ENCODE data around the gene RBX1.
A peak's percentile ranks its signal among the peaks of the same experiment; 100 is the strongest.

Gene RBX1

GRCh38 chr22:40954113-40954512, 2.9 kb downstream of the RBX1 start:
- peaks cover 77% of the 10 kb centered on the region for H3K36me3 Mint-ChIP-seq (ENCODE audit: low read depth)
- no peaks in the 10 kb centered on the region for H3K9me3 Mint-ChIP-seq
- H3K27ac Mint-ChIP-seq: no peak overlapping the region
- H3K27me3 Mint-ChIP-seq: no peaks in the 10 kb centered on the region
- no peak overlapping the region for H3K4me3 Mint-ChIP-seq
- intact Hi-C loops (cut with micrococcal nuclease): no loop called here
- peaks cover 22% of the 10 kb centered on the region for H3K4me1 Mint-ChIP-seq (ENCODE audit: low read depth)

GRCh38 chr22:40955571-40955970, 4.4 kb downstream of the RBX1 start:
- Mint-ChIP-seq H3K27me3 (no peaks in the 10 kb centered on the region), H3K36me3 (ENCODE audit: low read depth) (peaks cover 86% of the 10 kb centered on the region), H3K4me1 (ENCODE audit: low read depth) (peaks cover 22% of the 10 kb centered on the region), H3K4me3 (no peak overlapping the region), H3K27ac (no peak overlapping the region), H3K9me3 (no peaks in the 10 kb centered on the region)
- intact Hi-C loops (cut with micrococcal nuclease): no loop called here

GRCh38 chr22:40957601-40958000, 6.4 kb downstream of the RBX1 start:
- Mint-ChIP-seq H3K27me3 (no peaks in the 10 kb centered on the region), H3K9me3 (no peaks in the 10 kb centered on the region), H3K27ac (no peak overlapping the region), H3K4me3 (no peak overlapping the region), H3K4me1 (ENCODE audit: low read depth) (peaks cover 14% of the 10 kb centered on the region), H3K36me3 (ENCODE audit: low read depth) (peaks cover 89% of the 10 kb centered on the region)
- intact Hi-C loops (cut with micrococcal nuclease): no loop called here

GRCh38 chr22:40958299-40958698, 7.1 kb downstream of the RBX1 start:
- intact Hi-C loops (cut with micrococcal nuclease): no loop called here
- Mint-ChIP-seq H3K9me3 (no peaks in the 10 kb centered on the region), H3K27ac (no peak overlapping the region), H3K27me3 (no peaks in the 10 kb centered on the region), H3K36me3 (ENCODE audit: low read depth) (peaks cover 94% of the 10 kb centered on the region), H3K4me3 (no peak overlapping the region), H3K4me1 (ENCODE audit: low read depth) (peaks cover 8% of the 10 kb centered on the region)

DNA sequence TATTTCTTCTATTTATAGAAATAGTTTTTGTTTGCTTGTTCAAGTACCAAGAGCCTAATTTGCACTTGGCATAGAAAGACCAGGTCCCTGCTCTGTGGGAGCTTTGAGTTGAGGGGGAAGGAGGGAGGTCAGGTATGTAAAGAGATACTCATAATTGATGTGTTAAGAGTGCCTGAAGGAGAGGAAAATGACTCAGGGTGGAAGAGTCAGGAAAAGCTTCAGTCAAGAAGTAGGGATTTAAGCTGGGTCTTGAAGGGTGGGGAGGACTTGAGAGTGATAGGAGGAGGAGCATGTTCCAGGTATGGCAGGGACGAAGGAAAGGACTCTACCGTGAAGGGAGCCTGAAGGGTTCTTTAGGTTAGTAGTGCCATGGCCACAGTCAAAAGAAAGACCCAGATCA, 9.0 kb downstream of the RBX1 start:
- H3K36me3 Mint-ChIP-seq (ENCODE audit: low read depth): peaks cover 94% of the 10 kb centered on the region
- H3K9me3 Mint-ChIP-seq: no peaks in the 10 kb centered on the region
- no peak overlapping the region for H3K4me3 Mint-ChIP-seq
- peaks cover 11% of the 10 kb centered on the region for H3K4me1 Mint-ChIP-seq (ENCODE audit: low read depth)
- H3K27ac Mint-ChIP-seq: peak overlapping the region; percentile 13
- no peaks in the 10 kb centered on the region for H3K27me3 Mint-ChIP-seq
- intact Hi-C loops (cut with micrococcal nuclease): no loop called here

GRCh38 chr22:40965936-40966725, 15.0 kb downstream of the RBX1 start:
- H3K9me3 Mint-ChIP-seq: no peaks in the 10 kb centered on the region
- H3K36me3 Mint-ChIP-seq (ENCODE audit: low read depth): peaks cover 87% of the 10 kb centered on the region
- peak overlapping the region; percentile 79 for H3K27ac Mint-ChIP-seq
- no peaks in the 10 kb centered on the region for H3K27me3 Mint-ChIP-seq
- intact Hi-C loops (cut with micrococcal nuclease): loop anchor here (5.0 kb wide), 1 partner anchor 126 kb away; the partner anchor contains the start of gene EP300
- no peak overlapping the region for H3K4me3 Mint-ChIP-seq
- peaks cover 37% of the 10 kb centered on the region for H3K4me1 Mint-ChIP-seq (ENCODE audit: low read depth)

- intact Hi-C loops (cut with micrococcal nuclease): loop anchor here (5.0 kb wide), 1 partner anchor 126 kb away; the partner anchor contains the start of gene EP300
- peaks cover 37% of the 10 kb centered on the region for H3K4me1 Mint-ChIP-seq (ENCODE audit: low read depth)
- no peaks in the 10 kb centered on the region for H3K9me3 Mint-ChIP-seq
- no peaks in the 10 kb centered on the region for H3K27me3 Mint-ChIP-seq
- H3K4me3 Mint-ChIP-seq: no peak overlapping the region
- peak overlapping the region; percentile 79 for H3K27ac Mint-ChIP-seq
- H3K36me3 Mint-ChIP-seq (ENCODE audit: low read depth): peaks cover 84% of the 10 kb centered on the region
Observed at GRCh38 chr22:40966726-40967085, 15.5 kb downstream of the RBX1 start.

GRCh38 chr22:40967111-40967760, 16.1 kb downstream of the RBX1 start:
- H3K4me3 Mint-ChIP-seq: no peak overlapping the region
- H3K9me3 Mint-ChIP-seq: no peaks in the 10 kb centered on the region
- intact Hi-C loops (cut with micrococcal nuclease): loop anchor here (5.0 kb wide), 1 partner anchor 125 kb away; the partner anchor contains the start of gene EP300
- peaks cover 84% of the 10 kb centered on the region for H3K36me3 Mint-ChIP-seq (ENCODE audit: low read depth)
- peak overlapping the region; percentile 79 for H3K27ac Mint-ChIP-seq
- peaks cover 37% of the 10 kb centered on the region for H3K4me1 Mint-ChIP-seq (ENCODE audit: low read depth)
- H3K27me3 Mint-ChIP-seq: no peaks in the 10 kb centered on the region

DNA sequence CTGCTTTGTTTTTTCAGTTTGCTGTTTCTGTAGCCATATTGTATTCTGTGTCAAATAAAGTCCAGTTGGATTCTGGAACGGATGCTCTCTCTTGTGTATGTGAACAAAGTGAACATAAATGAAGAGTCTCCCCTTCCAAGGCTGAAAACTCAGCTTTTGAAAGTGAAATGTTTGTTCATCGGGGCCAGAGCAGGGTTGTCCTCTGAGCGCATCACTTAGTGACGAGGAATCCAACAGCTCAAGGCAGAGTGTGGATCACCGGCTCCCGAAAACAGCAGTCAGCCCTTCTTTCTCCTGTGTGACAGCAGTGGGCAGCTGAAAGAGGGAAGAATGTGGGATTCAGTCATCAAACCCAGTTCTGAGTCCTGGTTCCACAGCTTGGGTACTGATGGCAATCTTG, 21.4 kb downstream of the RBX1 start:
- no peak overlapping the region for H3K4me3 Mint-ChIP-seq
- H3K9me3 Mint-ChIP-seq: no peaks in the 10 kb centered on the region
- intact Hi-C loops (cut with micrococcal nuclease): no loop called here
- H3K4me1 Mint-ChIP-seq (ENCODE audit: low read depth): peaks cover under 1% of the 10 kb centered on the region
- no peak overlapping the region for H3K27ac Mint-ChIP-seq
- H3K36me3 Mint-ChIP-seq (ENCODE audit: low read depth): peaks cover 50% of the 10 kb centered on the region
- H3K27me3 Mint-ChIP-seq: no peaks in the 10 kb centered on the region

- no peak overlapping the region for H3K27ac Mint-ChIP-seq
- no peaks in the 10 kb centered on the region for H3K4me1 Mint-ChIP-seq (ENCODE audit: low read depth)
- H3K36me3 Mint-ChIP-seq (ENCODE audit: low read depth): peaks cover 44% of the 10 kb centered on the region
Observed at GRCh38 chr22:40973144-40973543, 22.0 kb downstream of the RBX1 start.

GRCh38 chr22:40975366-40975765, 24.2 kb downstream of the RBX1 start:
- Mint-ChIP-seq H3K27ac (no peak overlapping the region), H3K36me3 (ENCODE audit: low read depth) (peaks cover 26% of the 10 kb centered on the region), H3K4me3 (no peak overlapping the region), H3K27me3 (no peaks in the 10 kb centered on the region), H3K9me3 (no peaks in the 10 kb centered on the region), H3K4me1 (ENCODE audit: low read depth) (no peaks in the 10 kb centered on the region)
- intact Hi-C loops (cut with micrococcal nuclease): no loop called here

More at GRCh38 chr22:40973144-40973543, 22.0 kb downstream of the RBX1 start:
- H3K27me3 Mint-ChIP-seq: no peaks in the 10 kb centered on the region
- H3K4me3 Mint-ChIP-seq: no peak overlapping the region
- no peaks in the 10 kb centered on the region for H3K9me3 Mint-ChIP-seq
- intact Hi-C loops (cut with micrococcal nuclease): no loop called here

- Mint-ChIP-seq H3K9me3 (no peaks in the 10 kb centered on the region), H3K36me3 (ENCODE audit: low read depth) (peaks cover 16% of the 10 kb centered on the region), H3K27ac (no peak overlapping the region), H3K4me1 (ENCODE audit: low read depth) (no peaks in the 10 kb centered on the region), H3K27me3 (no peaks in the 10 kb centered on the region), H3K4me3 (no peak overlapping the region)
- intact Hi-C loops (cut with micrococcal nuclease): no loop called here
Observed at GRCh38 chr22:40976866-40977700, 25.9 kb downstream of the RBX1 start.

DNA sequence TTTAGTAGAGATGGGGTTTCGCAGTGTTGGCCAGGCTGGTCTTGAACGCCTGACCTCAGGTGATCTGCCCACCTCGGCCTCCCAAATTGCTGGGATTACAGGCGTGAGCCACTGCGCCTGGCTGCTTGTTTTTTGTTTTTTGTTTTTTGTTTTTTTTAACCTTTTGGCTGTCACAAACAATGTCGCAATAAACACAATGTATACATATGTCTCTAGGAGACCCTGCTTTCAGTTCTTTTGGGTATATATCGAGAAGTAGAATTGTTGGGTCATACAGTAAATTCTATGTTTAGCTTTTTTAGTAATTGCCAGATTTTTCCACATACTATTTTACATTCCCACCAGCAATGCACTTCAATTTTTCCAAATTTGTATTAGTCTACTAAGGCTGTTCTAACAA, 28.0 kb downstream of the RBX1 start:
- Mint-ChIP-seq H3K4me1 (ENCODE audit: low read depth) (peaks cover 8% of the 10 kb centered on the region), H3K4me3 (no peak overlapping the region), H3K27ac (no peak overlapping the region), H3K9me3 (no peaks in the 10 kb centered on the region), H3K36me3 (ENCODE audit: low read depth) (no peaks in the 10 kb centered on the region), H3K27me3 (no peaks in the 10 kb centered on the region)
- intact Hi-C loops (cut with micrococcal nuclease): no loop called here

DNA sequence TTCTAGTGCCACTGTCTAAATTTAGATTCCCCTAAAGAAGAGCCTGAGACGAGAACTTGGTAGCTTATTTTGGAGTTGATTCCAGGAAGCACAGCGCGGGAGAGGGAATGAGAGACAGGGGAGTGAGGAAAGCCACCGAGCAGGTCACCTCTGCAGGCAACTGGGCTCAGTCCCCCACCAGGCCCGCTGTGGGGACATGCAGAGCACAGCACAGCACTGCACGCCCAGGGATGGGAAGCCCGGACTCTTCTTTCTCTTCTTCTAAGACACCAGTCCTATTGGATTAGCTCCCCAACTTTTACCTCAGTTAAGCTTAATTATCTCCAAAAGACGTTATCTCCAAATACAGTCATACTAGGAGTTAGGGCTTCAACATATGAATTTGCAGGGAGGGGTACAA, 28.7 kb downstream of the RBX1 start:
- Mint-ChIP-seq H3K36me3 (ENCODE audit: low read depth) (no peaks in the 10 kb centered on the region), H3K4me3 (no peak overlapping the region)
- intact Hi-C loops (cut with micrococcal nuclease): no loop called here

More for the DNA sequence above, 28.7 kb downstream of the RBX1 start:
- peaks cover 8% of the 10 kb centered on the region for H3K4me1 Mint-ChIP-seq (ENCODE audit: low read depth)
- no peak overlapping the region for H3K27ac Mint-ChIP-seq
- H3K9me3 Mint-ChIP-seq: no peaks in the 10 kb centered on the region
- H3K27me3 Mint-ChIP-seq: no peaks in the 10 kb centered on the region

All from dendritic cell treated with granulocyte-macrophage colony-stimulating factor and Interleukin-4, amounts not matched to agents 40 ng/mL and 50 ng/mL, for 4 days (primary cell).